ENCODE data around the gene INO80C.

DNA sequence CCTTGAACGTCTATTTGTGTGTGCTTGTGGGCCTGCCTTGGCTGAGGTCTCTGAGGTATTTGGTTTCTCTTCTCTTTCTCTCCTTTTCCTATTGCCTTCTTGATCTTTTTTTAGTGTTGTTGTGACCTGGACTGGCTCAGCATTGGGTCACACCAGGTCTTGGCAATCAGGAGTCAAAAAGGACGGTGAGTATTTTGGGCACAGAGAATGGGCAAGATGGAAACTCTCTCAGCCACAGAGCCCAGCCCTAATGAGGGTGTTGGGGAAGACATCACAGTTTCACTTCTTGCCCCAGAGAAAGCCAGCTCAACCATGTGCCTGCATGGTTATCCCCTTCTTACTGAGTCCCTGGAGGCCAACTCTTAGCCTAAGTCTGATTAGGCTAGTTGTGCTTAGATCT is 13.7 kb upstream of the INO80C start:
- no peak for TF ChIP-seq EZH2 (IDR thresholded peaks at IDR 0.05; ENCODE audit: borderline replicate concordance, low read depth, low read length, severe bottlenecking)
- TF ChIP-seq, protein P1, sequence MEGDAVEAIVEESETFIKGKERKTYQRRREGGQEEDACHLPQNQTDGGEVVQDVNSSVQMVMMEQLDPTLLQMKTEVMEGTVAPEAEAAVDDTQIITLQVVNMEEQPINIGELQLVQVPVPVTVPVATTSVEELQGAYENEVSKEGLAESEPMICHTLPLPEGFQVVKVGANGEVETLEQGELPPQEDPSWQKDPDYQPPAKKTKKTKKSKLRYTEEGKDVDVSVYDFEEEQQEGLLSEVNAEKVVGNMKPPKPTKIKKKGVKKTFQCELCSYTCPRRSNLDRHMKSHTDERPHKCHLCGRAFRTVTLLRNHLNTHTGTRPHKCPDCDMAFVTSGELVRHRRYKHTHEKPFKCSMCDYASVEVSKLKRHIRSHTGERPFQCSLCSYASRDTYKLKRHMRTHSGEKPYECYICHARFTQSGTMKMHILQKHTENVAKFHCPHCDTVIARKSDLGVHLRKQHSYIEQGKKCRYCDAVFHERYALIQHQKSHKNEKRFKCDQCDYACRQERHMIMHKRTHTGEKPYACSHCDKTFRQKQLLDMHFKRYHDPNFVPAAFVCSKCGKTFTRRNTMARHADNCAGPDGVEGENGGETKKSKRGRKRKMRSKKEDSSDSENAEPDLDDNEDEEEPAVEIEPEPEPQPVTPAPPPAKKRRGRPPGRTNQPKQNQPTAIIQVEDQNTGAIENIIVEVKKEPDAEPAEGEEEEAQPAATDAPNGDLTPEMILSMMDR (IDR thresholded peaks at IDR 0.05; ENCODE audit: borderline replicate concordance, extremely low read depth, low read length, poor library complexity, severe bottlenecking): no peak

All from DND-41 (cell line).